Stimulated activated naive CD8-positive, alpha-beta T cell treated with anti-CD3 and anti-CD28 coated beads, Interleukin-15, Interleukin-2, amounts not matched to agents 100 ng/mL and 50 ng/mL, for 24 hours (primary cell): ENCODE results near the gene ATP11A.

Experiments used
- H3K27ac Mint-ChIP-seq: one replicate; pipeline ENCODE4 v1.8.0; 2021; ENCODE audit warnings: mild to moderate bottlenecking, mixed read lengths
- H3K27me3 Mint-ChIP-seq: one replicate; pipeline ENCODE4 v1.8.0; 2021; ENCODE audit warnings: mixed read lengths
- H3K36me3 Mint-ChIP-seq: one replicate; pipeline ENCODE4 v1.8.0; 2021; ENCODE audit warnings: low read depth, mixed read lengths
- H3K4me1 Mint-ChIP-seq: one replicate; pipeline ENCODE4 v1.8.0; 2021; ENCODE audit warnings: low read depth, mixed read lengths
- H3K4me3 Mint-ChIP-seq: one replicate; pipeline ENCODE4 v1.8.0; 2021; ENCODE audit warnings: mild to moderate bottlenecking, mixed read lengths
- H3K9me3 Mint-ChIP-seq: one replicate; pipeline ENCODE4 v1.8.0; 2021; ENCODE audit warnings: mixed read lengths

The ATP11A gene

DNA sequence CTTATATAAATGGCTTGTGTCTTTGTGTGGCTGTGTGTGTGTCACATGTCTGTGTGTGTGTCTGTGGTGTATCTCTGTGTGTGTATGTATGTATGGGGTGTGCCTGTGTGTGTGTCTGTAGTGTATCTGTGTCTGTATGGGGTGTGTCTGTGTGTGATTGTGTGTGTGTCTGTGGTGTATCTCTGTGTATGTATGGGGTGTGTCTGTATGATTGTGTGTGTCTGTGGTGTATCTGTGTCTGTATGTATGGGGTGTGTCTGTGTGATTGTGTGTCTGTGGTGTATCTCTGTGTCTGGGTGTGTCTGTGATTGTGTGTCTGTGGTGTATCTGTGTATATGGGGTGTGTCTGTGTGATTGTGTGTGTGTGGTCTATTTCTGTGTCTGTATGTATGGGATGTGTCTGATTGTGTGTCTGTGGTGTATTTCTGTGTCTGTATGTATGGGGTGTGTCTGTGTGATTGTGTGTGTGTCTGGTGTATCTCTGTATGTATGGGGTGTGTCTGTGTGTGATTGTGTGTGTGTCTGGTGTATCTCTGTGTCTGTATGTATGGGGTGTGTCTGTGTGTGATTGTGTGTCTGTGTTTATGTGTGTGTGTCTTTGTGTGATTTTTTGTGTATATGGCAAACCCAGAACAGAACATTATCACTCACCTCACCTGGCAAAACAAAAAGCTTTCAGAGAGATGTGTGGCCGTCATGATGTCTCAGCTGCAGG, 223.0 kb downstream of the ATP11A start:
- Mint-ChIP-seq H3K4me3 (no peak overlapping the region), H3K36me3 (no peaks in the 10 kb centered on the region), H3K9me3 (no peaks in the 10 kb centered on the region), H3K4me1 (no peaks in the 10 kb centered on the region), H3K27me3 (peaks cover 16% of the 10 kb centered on the region), H3K27ac (no peak overlapping the region)

DNA sequence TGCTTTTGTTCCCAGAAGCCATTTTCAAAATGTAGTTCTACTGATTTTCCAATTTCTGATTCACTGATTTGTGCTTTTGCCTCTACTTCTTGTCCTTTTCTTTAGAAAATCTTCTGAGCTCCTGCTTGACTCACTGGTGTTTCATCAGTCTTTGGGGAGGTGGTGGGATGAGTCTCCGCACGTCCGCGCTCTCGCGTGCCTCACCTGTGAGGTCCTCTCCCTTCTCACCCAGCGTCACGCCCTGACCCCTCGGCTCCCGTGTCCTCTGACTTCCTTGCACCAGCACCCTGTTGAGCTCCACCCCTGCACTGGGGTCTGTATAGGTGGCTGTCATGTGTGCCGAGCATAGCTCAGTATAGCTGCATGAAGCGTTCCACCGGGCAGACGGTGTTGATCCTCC, 226.5 kb downstream of the ATP11A start:
- Mint-ChIP-seq H3K36me3 (no peaks in the 10 kb centered on the region), H3K27me3 (peaks cover 14% of the 10 kb centered on the region), H3K9me3 (no peaks in the 10 kb centered on the region), H3K27ac (no peak overlapping the region), H3K4me1 (no peaks in the 10 kb centered on the region), H3K4me3 (no peak overlapping the region)

DNA sequence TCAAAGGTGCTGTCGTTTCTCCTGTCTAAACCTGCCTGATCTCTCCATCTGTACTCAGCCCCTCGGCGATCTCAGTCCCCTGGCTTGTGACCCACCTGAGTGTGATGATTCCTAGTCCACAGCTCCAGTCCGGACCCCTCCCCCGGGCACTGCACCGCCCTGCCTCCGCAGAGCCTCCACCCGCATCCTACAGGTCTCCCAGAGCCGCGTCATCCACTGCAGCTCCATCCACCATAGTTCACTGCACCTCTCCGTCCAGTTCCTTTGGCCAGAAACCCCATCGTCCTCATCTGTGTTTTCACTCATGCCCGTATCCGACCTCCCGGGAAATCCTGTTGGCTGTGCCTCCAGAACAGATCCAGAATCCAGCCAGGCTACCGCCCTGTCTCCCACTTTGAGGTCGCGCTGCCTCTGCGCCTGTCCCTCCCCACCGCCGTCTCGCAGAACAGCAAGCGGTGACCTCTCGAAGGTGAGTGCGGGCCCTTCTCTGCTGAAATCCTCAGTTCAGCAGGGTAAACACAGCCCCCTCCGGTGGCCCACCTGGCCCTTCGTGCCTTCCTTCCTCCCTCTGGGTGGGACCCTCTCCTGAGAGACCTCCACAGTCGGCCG, 227.3 kb downstream of the ATP11A start:
- no peak overlapping the region for H3K4me3 Mint-ChIP-seq
- H3K27me3 Mint-ChIP-seq: peaks cover 10% of the 10 kb centered on the region
- H3K9me3 Mint-ChIP-seq: no peaks in the 10 kb centered on the region
- no peaks in the 10 kb centered on the region for H3K36me3 Mint-ChIP-seq
- H3K4me1 Mint-ChIP-seq: no peaks in the 10 kb centered on the region
- H3K27ac Mint-ChIP-seq: no peak overlapping the region

DNA sequence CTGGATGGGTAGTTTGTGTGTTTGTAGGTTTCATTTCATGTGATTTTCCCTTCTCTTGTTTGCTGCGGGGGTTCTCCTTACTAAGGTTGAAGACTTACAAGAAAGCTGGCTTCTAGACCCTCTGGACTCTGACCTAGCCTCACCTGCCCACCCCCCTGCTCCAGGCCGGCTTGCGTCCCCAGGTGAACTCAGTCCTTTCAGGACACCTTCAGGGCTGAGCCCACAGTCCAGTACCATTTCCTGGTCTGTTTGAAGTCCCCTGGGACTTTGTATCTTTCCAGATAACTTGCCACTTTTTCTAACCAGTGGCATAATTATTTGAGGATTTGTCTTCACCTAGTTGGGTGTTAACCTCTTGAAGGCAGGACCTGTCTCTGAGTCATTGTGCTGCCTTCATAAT, 227.9 kb downstream of the ATP11A start:
- H3K27me3 Mint-ChIP-seq: peaks cover 10% of the 10 kb centered on the region
- H3K4me1 Mint-ChIP-seq: no peaks in the 10 kb centered on the region
- H3K27ac Mint-ChIP-seq: no peak overlapping the region
- H3K9me3 Mint-ChIP-seq: no peaks in the 10 kb centered on the region
- no peak overlapping the region for H3K4me3 Mint-ChIP-seq
- H3K36me3 Mint-ChIP-seq: no peaks in the 10 kb centered on the region

DNA sequence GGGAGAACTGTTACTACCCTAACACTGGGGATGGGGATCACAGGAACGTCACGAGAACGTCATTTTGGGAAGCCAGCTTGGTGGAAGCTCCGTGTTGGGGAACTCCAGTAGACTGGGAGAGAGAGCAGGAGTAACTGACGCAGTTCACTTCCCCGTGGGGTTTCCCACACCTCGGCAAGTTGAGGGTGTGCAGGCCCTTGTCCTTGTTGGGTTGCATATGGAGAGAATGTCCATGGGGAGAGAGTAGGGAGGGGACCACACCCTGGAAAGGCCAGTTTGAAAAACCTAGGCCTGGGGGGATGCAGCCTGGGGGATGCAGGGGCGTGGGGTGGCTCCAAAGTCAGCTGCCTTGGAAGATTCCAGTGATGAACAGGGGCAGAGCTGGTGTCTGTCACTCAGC, 228.4 kb downstream of the ATP11A start:
- H3K27me3 Mint-ChIP-seq: peaks cover 10% of the 10 kb centered on the region
- H3K4me3 Mint-ChIP-seq: no peak overlapping the region
- no peak overlapping the region for H3K27ac Mint-ChIP-seq
- no peaks in the 10 kb centered on the region for H3K4me1 Mint-ChIP-seq
- H3K9me3 Mint-ChIP-seq: no peaks in the 10 kb centered on the region
- no peaks in the 10 kb centered on the region for H3K36me3 Mint-ChIP-seq

DNA sequence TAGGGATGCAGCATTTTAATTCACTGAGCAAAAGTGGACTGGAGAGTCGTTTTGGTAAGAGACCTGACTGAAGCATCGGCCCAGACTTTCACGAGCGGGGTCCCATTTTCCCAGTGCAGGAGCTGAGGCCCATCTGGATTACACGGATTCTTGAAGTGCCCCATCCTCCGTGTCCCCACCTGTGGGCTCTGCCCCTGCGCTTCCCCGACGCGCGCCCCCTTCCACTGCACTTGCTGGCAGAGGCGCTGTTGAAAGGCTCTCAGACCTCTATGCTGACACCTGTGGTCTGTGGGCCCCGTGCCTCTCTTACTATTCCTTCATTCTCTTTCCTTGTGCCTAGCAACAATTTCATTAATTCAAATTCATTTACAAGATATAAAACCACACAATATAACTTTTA, 228.9 kb downstream of the ATP11A start:
- Mint-ChIP-seq H3K4me3 (no peak overlapping the region), H3K27ac (no peak overlapping the region), H3K4me1 (no peaks in the 10 kb centered on the region), H3K27me3 (peaks cover 12% of the 10 kb centered on the region), H3K36me3 (no peaks in the 10 kb centered on the region), H3K9me3 (no peaks in the 10 kb centered on the region)

DNA sequence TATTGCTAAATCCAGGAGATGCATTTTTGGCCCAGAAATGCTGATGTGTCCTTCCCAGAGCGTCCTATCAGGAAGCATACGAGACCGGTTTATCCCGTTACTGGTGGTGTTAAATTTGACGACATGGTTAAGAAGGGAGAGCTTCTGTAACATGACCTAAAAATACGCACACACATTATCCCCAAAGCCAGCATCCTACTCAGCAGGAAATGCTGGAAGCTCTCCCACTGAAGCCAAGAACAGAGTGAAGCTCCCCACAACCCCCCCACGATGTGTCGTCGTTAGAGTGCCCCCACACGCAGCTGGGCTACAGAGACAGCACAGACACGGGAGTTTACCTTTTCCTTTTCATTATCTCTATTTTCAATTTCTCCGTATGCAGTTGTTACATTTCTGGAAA, 234.1 kb downstream of the ATP11A start:
- H3K4me1 Mint-ChIP-seq: no peaks in the 10 kb centered on the region
- H3K9me3 Mint-ChIP-seq: no peaks in the 10 kb centered on the region
- H3K4me3 Mint-ChIP-seq: no peak overlapping the region
- H3K27me3 Mint-ChIP-seq: peaks cover 30% of the 10 kb centered on the region
- no peaks in the 10 kb centered on the region for H3K36me3 Mint-ChIP-seq
- no peak overlapping the region for H3K27ac Mint-ChIP-seq

DNA sequence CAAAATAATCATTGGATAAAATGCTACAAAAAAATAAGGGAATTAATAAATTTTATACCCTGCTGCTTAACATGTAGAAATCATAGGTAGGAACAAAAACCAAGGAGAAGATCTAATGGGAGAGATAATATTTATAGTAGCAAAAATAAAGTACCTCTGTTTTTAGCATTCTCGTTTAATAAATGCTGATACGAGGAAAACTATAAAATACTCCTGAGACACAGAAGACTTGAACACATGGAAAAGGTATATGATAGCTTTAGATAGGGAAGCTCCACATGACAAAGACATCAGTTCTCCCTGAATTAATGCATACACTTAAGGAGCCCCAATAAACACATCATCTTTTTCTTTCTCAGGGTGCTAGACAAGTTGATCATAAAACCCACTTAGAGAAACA, 234.5 kb downstream of the ATP11A start:
- Mint-ChIP-seq H3K4me1 (no peaks in the 10 kb centered on the region), H3K4me3 (no peak overlapping the region), H3K27ac (no peak overlapping the region), H3K36me3 (no peaks in the 10 kb centered on the region), H3K9me3 (no peaks in the 10 kb centered on the region), H3K27me3 (peaks cover 34% of the 10 kb centered on the region)

DNA sequence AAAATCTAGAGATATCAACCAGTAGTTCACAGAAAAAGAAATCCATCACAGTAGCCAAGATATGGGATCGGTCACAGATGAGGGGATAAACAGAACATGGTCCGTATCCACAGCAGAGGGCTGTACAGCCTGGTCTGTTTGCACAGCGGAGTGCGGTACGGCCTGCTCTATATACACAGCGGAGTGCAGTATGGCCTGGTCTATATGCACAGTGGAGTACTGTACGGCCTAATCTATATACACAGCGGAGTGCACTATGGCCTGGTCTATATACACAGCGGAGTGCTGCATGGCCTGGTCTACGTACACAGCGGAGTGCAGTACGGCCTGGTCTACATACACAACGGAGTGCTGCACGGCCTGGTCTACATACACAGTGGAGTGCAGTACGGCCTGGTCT, 236.2 kb downstream of the ATP11A start:
- Mint-ChIP-seq H3K4me3 (no peak overlapping the region), H3K9me3 (no peaks in the 10 kb centered on the region), H3K36me3 (no peaks in the 10 kb centered on the region), H3K27me3 (peaks cover 43% of the 10 kb centered on the region), H3K4me1 (no peaks in the 10 kb centered on the region), H3K27ac (no peak overlapping the region)

DNA sequence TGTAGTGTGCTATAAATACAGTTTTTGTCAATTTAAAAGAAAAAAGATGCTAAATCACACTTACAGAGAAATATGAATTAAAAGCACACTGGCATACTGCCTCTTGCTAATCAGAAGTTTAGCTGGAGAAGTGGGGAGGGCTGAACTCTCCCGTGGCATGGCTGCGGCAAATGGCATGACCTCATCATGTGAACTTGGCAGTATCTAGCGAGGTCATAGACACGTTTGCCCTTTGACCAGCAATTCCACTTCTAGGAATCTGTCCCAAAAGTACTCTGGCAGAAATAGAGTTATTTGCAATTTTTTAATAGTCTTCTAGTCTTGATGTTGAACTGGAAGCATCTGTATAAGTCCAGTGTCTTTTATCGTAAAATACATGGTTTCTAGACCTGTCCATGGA, 237.2 kb downstream of the ATP11A start:
- no peaks in the 10 kb centered on the region for H3K36me3 Mint-ChIP-seq
- no peaks in the 10 kb centered on the region for H3K4me1 Mint-ChIP-seq
- H3K27ac Mint-ChIP-seq: no peak overlapping the region
- no peak overlapping the region for H3K4me3 Mint-ChIP-seq
- H3K27me3 Mint-ChIP-seq: peaks cover 51% of the 10 kb centered on the region
- H3K9me3 Mint-ChIP-seq: no peaks in the 10 kb centered on the region

DNA sequence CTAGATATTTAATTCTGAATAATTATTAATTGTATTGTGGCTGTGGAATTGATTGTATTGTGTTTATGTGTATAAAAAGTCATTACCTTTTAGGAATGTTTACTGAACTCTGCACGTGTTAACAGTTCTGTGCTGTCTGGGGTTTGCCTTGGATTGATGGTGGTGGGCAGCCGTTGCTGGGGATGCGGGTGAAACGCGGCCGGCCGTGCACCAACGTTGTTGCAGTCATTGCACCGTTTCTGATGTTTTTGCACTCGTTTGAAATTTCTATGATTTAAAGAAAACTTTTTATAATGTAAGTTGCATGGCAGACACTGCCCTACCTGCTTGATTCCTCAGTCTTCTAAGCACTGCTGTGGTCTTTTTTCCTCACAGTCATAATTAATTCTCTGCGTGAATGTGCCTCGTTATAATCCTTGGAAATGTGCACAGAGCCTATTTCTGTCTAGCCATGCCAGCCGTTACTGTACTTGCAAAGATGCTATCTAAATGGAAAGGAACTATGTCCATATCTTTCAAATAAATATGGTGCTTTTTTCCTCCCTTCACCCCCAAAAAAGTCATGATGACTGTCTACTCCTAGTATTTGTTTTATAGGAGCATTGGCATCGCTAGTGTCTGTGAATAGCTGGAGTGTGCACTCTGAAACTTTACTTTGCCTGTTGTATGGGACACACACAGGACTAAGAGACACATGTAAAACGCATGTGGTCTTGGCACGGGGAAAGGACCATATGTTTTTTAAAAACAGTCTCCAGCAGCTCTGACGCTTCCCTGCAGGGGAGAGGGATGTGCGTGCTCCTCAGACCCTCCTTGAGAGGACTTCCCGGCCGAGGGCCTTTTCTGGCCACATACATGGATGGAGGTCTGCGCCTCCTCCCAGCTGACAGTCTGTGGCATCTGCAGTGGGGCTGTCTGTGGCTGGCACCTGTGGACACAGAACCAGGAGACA, 238.5 kb downstream of the ATP11A start:
- Mint-ChIP-seq H3K27me3 (peaks cover 54% of the 10 kb centered on the region), H3K27ac (no peak overlapping the region), H3K4me1 (no peaks in the 10 kb centered on the region), H3K36me3 (no peaks in the 10 kb centered on the region), H3K9me3 (no peaks in the 10 kb centered on the region), H3K4me3 (no peak overlapping the region)

DNA sequence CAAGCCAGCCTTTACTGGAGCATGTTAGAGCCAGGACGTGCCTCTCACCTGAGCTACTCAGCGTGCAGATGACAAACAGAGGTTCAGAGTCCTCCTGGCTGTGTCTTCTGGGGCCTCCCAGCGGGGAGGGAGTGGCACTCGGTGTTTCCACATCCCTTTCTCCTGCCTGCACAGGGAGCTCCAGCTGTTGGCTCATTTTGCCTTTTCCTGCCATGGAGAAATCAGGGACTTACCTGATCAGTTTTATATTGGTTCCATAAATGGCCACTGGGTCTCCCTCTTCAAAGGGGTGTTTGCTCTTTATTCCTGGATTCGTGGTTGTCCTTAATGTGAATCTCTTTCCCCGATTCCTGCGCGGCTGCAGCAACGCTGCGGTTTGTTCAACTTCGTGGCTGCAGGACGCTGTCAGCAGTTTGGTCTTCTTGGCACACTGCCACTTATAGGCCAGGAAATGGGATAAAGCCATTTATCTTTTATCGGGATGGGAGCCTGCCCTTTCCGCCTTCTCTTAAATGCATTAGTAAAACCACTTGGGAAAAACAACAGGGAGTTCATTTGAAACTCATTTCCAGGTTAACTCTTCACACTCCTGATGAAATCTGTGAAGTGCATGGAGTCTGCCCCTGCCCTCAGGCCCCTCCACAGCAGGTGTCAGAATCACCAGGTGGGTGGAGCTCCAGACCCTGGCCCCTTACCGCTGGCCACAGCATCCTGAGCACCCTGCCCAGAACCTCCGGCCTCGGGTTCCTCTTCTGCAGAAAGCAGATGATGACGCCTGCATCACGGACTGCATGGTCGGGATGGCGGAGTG, 239.3 kb downstream of the ATP11A start:
- Mint-ChIP-seq H3K9me3 (no peaks in the 10 kb centered on the region), H3K36me3 (no peaks in the 10 kb centered on the region), H3K4me3 (no peak overlapping the region), H3K27me3 (peaks cover 47% of the 10 kb centered on the region), H3K4me1 (no peaks in the 10 kb centered on the region), H3K27ac (no peak overlapping the region)

DNA sequence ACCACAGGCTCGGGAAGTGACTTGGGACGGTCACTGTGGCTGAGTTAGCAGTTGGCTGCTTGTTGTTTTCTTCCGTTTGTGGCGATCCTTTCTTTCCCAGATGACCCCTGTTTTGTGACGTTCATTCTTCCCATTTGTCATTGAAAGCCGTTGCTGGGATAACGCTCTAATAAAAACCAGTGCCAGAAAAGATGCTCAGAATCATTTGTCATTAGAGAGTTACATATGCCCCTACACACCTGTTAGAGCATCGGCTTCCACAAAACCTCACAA, 239.9 kb downstream of the ATP11A start:
- Mint-ChIP-seq H3K4me3 (no peak overlapping the region), H3K36me3 (no peaks in the 10 kb centered on the region), H3K9me3 (no peaks in the 10 kb centered on the region), H3K27ac (no peak overlapping the region), H3K4me1 (no peaks in the 10 kb centered on the region), H3K27me3 (peaks cover 46% of the 10 kb centered on the region)

DNA sequence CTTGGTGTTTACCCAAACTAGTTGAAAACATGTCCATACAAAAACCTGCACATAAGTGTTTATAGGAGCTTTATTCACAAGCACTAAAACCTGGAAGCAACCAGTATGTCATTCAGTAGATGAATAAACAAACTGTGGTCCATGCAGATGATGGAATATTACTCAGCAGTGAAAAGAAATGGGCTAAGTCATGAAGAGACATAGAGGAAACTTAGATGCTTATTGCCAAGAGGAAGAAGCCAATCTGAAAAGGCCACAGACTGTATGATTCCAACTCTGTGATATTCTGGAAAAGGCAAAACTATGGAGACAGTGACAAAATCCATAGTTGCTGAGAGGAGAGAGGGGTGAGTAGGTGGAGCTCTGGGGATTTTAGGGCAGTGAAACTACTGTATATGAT, 240.4 kb downstream of the ATP11A start:
- H3K9me3 Mint-ChIP-seq: no peaks in the 10 kb centered on the region
- no peaks in the 10 kb centered on the region for H3K36me3 Mint-ChIP-seq
- no peak overlapping the region for H3K4me3 Mint-ChIP-seq
- H3K27ac Mint-ChIP-seq: no peak overlapping the region
- no peaks in the 10 kb centered on the region for H3K4me1 Mint-ChIP-seq
- peaks cover 46% of the 10 kb centered on the region for H3K27me3 Mint-ChIP-seq
